ENCODE data around the gene SIK1. TPM values are rescaled to one million over a fixed set of nuclear protein-coding genes. Genes with fewer than 3 reads are reported as not detected.
"Not testable (repeated sequence)": the region's sequence is repeated elsewhere in the genome, so short reads cannot be mapped to it uniquely, and the experiment has no call there.

SIK1 gene
- total RNA-seq, 1 experiment from 2014 or later = 3.7 TPM

DNA sequence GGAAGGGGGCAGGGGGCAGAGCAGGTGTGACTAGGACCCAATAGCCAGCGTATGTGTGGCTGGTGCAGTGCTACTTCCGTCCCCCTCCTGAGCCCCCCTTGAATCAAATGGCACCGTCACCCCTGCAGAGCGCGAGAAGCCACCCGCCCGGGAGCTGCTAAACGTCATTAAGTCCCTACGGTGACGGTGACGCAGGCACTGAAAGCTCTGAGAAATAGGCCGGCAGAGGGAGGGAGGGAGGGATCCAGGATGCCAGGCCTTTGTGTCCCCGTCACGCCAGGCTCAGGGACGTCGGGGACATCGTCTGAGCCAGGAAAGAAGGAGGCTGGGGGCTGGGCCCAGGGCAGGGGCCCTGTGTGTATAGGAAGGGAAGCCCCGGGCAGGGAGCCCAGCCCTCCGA lies 43.6 kb downstream of the SIK1 start:
- POLR2A ChIA-PET; H3K27me3 Mint-ChIP-seq (ENCODE audit: low read depth); H3K9me3 Mint-ChIP-seq; CTCF ChIA-PET; H3K4me1 Mint-ChIP-seq; H3K36me3 Mint-ChIP-seq; H3K27ac Mint-ChIP-seq; DNase-seq (ENCODE audit: low spot score); H3K4me3 Mint-ChIP-seq: not testable (repeated sequence)
- ATAC-seq = peak; percentile 48

DNA sequence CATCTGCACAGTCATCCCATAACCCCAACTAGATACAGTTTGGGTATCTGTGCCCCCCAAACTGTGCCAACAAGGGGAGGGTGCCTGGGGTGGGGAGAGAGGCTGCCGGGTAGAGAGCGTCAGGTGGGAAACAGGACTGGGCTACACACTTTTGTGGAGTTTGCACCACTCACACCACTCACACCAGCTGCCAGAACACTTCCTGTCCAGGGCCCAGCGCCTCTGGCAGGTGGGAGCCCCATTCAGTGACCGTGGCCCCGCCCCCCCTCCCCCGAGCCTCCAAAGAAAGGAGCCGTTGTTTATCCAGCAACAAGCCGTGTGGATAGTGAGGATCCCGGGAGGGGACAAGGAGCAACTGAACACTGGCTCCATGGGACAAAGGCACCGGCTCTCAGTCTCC lies 44.0 kb downstream of the SIK1 start:
- ATAC-seq = peak; percentile 34; the same call in 1 of the 2 replicates
- H3K4me1 Mint-ChIP-seq; CTCF ChIA-PET; H3K36me3 Mint-ChIP-seq; DNase-seq (ENCODE audit: low spot score); H3K27me3 Mint-ChIP-seq (ENCODE audit: low read depth); H3K4me3 Mint-ChIP-seq; POLR2A ChIA-PET; H3K27ac Mint-ChIP-seq; H3K9me3 Mint-ChIP-seq: not testable (repeated sequence)

DNA sequence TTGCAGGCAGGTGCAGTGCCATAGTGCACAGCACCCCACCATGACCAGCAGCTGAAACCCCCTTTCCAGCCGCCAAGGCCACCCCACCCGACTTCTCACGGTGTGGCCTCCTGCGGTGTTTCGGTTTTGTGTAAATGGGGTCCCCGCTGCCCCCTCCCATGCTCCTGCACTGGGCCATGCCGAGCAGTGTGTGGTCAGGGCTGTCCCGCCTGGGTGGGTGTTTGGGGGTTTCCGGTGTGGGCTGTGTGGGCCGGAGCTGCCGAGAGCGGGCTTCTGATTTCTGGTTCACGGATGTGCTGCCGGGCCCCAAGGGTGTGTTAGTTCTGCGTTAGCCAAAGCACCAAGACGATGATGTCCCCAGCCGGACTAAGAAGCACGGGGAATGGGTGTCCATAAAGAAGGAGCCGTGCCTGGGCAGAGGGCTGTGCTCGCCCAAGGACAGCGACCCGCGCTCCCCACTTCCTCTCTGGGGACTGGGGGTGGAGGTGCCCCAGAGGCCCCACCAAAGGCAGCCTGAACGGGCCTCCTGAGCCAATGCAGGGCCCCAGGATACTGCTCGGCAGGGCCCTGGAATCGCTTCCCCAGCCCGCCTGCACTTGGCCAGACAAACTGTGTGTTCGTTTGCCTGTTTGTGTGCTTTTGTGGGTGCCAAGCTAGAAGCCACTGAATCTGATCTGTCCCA lies 45.9 kb downstream of the SIK1 start:
- ATAC-seq; POLR2A ChIA-PET; H3K27me3 Mint-ChIP-seq (ENCODE audit: low read depth); H3K4me3 Mint-ChIP-seq; H3K36me3 Mint-ChIP-seq; H3K9me3 Mint-ChIP-seq; CTCF ChIA-PET; DNase-seq (ENCODE audit: low spot score); H3K27ac Mint-ChIP-seq; H3K4me1 Mint-ChIP-seq: not testable (repeated sequence)

DNA sequence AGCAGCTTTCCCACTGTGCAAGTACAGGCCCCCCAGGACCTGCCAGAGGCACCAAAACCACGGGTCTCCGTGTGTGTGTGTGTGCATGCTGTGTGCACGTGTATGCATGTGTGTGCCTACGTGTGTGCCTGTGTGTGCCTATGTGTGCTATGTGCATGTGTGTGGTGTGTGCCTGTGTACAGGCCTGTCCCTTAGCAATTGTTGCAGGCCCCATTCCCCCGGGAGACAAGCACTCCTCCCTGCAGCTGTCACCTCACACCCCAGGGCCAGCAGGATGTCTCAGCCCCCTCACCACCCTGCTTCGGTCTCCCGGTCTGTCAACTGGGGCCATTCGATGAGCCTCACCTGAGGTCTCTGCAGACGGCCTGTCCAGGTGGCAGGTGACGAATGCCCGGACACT lies 46.6 kb downstream of the SIK1 start:
- H3K27me3 Mint-ChIP-seq (ENCODE audit: low read depth); H3K27ac Mint-ChIP-seq; ATAC-seq; H3K4me1 Mint-ChIP-seq; CTCF ChIA-PET; H3K36me3 Mint-ChIP-seq; H3K4me3 Mint-ChIP-seq; H3K9me3 Mint-ChIP-seq; POLR2A ChIA-PET; DNase-seq (ENCODE audit: low spot score): not testable (repeated sequence)

DNA sequence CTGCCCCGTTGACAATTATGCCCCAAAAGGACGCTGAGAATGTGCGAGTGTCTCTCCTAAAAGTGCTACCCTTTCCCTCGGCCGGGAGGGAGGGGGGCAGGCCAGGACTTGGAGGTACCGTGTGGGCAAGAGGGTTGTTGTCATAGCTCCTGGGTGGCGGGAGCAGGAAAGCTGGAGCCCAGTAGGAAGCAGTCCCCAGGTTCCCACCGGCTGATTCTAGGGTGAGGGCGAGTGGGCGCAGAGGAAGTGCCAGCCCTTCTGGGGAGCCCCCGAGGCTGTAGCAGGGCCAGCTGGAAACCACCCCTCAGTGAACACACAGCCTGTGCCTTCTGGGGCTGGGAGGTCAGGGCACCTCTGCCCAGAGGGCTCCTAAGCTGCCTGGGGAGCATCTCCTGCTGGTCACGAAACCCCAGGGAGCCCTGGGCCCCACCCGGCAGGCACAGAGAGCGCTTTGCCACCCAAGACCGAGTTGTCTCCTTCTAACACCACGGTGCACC lies 47.3 kb downstream of the SIK1 start:
- H3K27ac Mint-ChIP-seq; H3K27me3 Mint-ChIP-seq (ENCODE audit: low read depth); ATAC-seq; H3K4me3 Mint-ChIP-seq; CTCF ChIA-PET; POLR2A ChIA-PET; H3K9me3 Mint-ChIP-seq; H3K36me3 Mint-ChIP-seq; DNase-seq (ENCODE audit: low spot score); H3K4me1 Mint-ChIP-seq: not testable (repeated sequence)

DNA sequence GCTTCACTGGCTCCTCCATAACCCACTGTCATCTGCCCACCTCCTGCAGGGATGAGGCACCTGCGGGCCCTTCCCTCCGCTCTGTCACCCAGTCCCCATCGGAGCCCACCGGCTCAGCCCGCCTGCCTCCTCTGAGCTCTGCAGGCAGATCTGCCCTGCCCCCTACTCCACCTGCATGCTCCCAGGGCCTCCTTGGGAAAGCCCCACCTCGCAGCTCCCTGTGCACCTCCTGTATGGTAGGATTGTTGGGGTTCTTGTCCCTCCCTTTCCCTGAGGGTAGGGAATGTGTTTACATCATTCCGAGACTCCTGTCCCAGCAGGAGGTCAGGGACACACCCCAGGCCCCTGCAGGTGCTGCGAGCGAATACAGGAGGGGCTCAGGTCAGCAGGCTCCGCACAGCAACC lies 50.5 kb downstream of the SIK1 start:
- Mint-ChIP-seq H3K36me3 (no peaks in the 10 kb centered on the region), H3K4me3 (no peak overlapping the region), H3K9me3 (no peaks in the 10 kb centered on the region), H3K27ac (no peak overlapping the region; the same call in 1 of the 2 replicates), H3K27me3 (ENCODE audit: low read depth) (no peaks in the 10 kb centered on the region), H3K4me1 (peaks cover 2% of the 10 kb centered on the region)
- ATAC-seq (no peak), DNase-seq (ENCODE audit: low spot score) (no peak)
- ChIA-PET CTCF (interaction anchor here (0.9 to 1.0 kb wide), 2 partner anchors 23 to 61 kb away, joined by 3 read pairs; no protein-coding TSS in a partner anchor), POLR2A (no interaction called here)
- TF ChIP-seq ATF1 (CRISPR knock-in tag; IDR thresholded peaks at IDR 0.05) = no peak
- TF ChIP-seq, protein P1, sequence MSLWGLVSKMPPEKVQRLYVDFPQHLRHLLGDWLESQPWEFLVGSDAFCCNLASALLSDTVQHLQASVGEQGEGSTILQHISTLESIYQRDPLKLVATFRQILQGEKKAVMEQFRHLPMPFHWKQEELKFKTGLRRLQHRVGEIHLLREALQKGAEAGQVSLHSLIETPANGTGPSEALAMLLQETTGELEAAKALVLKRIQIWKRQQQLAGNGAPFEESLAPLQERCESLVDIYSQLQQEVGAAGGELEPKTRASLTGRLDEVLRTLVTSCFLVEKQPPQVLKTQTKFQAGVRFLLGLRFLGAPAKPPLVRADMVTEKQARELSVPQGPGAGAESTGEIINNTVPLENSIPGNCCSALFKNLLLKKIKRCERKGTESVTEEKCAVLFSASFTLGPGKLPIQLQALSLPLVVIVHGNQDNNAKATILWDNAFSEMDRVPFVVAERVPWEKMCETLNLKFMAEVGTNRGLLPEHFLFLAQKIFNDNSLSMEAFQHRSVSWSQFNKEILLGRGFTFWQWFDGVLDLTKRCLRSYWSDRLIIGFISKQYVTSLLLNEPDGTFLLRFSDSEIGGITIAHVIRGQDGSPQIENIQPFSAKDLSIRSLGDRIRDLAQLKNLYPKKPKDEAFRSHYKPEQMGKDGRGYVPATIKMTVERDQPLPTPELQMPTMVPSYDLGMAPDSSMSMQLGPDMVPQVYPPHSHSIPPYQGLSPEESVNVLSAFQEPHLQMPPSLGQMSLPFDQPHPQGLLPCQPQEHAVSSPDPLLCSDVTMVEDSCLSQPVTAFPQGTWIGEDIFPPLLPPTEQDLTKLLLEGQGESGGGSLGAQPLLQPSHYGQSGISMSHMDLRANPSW (CRISPR knock-in tag; conservative IDR thresholded peaks at IDR 0.05; ENCODE audit: low read depth) = no peak

DNA sequence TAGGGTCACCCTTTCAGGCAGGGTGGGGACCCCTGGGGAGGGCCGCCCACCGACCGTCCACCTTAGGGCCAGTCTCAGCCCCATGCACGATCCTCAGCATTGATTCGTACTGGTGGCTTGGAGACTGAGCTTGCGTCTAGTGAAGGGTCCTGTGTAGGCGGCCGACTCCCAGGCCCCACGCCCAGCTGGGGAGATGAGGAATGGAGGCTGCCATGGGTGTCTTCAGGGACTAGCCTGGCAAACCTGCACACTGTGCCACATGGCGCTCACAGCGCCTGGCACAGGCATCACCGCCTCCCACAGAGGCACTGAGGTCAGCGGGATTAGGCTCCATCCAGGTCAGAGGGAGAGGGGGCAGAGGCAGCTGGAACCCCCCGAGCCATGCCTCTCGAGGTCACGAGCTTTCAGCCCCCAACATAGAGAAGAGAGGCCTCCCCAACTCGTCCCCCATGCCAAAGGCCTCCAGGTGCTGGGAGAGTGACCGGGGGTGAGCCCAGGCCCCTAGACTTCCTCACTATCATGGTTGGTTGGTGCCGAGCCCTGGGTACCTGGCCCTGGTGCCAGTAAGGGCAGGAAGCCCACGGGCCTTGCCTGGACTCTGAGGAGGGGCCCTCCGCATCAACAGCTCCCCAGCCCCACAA lies 51.0 kb downstream of the SIK1 start:
- POLR2A ChIA-PET = no interaction called here
- no peak overlapping the region; the same call in 1 of the 2 replicates for H3K27ac Mint-ChIP-seq
- H3K9me3 Mint-ChIP-seq = no peaks in the 10 kb centered on the region
- peaks cover 7% of the 10 kb centered on the region for H3K4me1 Mint-ChIP-seq
- no peaks in the 10 kb centered on the region for H3K27me3 Mint-ChIP-seq (ENCODE audit: low read depth)
- ATAC-seq (no peak), DNase-seq (ENCODE audit: low spot score) (no peak)
- no peaks in the 10 kb centered on the region for H3K36me3 Mint-ChIP-seq
- CTCF ChIA-PET = interaction anchor here (0.9 to 1.0 kb wide), 2 partner anchors 23 to 61 kb away, joined by 3 read pairs; no protein-coding TSS in a partner anchor
- no peak overlapping the region for H3K4me3 Mint-ChIP-seq
- TF ChIP-seq FOXJ3 (CRISPR knock-in tag; IDR thresholded peaks at IDR 0.05; ENCODE audit: borderline replicate concordance) = no peak
- no peak for TF ChIP-seq SMAD4 (CRISPR knock-in tag; IDR thresholded peaks at IDR 0.05)
- TF ChIP-seq NFATC4 (CRISPR knock-in tag; IDR thresholded peaks at IDR 0.05) = no peak
- no peak for TF ChIP-seq NFE2L1 (CRISPR knock-in tag; IDR thresholded peaks at IDR 0.05)
- no peak for TF ChIP-seq HMGA2 (CRISPR knock-in tag; IDR thresholded peaks at IDR 0.05)
- no peak for TF ChIP-seq TEAD4 (CRISPR knock-in tag; IDR thresholded peaks at IDR 0.05)
- TF ChIP-seq, protein P2, sequence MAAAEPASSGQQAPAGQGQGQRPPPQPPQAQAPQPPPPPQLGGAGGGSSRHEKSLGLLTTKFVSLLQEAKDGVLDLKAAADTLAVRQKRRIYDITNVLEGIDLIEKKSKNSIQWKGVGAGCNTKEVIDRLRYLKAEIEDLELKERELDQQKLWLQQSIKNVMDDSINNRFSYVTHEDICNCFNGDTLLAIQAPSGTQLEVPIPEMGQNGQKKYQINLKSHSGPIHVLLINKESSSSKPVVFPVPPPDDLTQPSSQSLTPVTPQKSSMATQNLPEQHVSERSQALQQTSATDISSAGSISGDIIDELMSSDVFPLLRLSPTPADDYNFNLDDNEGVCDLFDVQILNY (CRISPR knock-in tag; IDR thresholded peaks at IDR 0.05) = no peak
- TF ChIP-seq, protein P3, sequence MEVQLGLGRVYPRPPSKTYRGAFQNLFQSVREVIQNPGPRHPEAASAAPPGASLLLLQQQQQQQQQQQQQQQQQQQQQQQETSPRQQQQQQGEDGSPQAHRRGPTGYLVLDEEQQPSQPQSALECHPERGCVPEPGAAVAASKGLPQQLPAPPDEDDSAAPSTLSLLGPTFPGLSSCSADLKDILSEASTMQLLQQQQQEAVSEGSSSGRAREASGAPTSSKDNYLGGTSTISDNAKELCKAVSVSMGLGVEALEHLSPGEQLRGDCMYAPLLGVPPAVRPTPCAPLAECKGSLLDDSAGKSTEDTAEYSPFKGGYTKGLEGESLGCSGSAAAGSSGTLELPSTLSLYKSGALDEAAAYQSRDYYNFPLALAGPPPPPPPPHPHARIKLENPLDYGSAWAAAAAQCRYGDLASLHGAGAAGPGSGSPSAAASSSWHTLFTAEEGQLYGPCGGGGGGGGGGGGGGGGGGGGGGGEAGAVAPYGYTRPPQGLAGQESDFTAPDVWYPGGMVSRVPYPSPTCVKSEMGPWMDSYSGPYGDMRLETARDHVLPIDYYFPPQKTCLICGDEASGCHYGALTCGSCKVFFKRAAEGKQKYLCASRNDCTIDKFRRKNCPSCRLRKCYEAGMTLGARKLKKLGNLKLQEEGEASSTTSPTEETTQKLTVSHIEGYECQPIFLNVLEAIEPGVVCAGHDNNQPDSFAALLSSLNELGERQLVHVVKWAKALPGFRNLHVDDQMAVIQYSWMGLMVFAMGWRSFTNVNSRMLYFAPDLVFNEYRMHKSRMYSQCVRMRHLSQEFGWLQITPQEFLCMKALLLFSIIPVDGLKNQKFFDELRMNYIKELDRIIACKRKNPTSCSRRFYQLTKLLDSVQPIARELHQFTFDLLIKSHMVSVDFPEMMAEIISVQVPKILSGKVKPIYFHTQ (CRISPR knock-in tag; IDR thresholded peaks at IDR 0.05) = no peak
- no peak for TF ChIP-seq CREM (CRISPR knock-in tag; IDR thresholded peaks at IDR 0.05)

Data from WTC11 (cell line).